T1000 (cell line): ENCODE measurements around the gene CPEB4.

ENCODE experiments used
- DNase-seq: peaks from one replicate; lab custom pipeline; 2025; ENCODE audit warnings: mixed read lengths; lab: John Stamatoyannopoulos, UW

The CPEB4 gene

DNA sequence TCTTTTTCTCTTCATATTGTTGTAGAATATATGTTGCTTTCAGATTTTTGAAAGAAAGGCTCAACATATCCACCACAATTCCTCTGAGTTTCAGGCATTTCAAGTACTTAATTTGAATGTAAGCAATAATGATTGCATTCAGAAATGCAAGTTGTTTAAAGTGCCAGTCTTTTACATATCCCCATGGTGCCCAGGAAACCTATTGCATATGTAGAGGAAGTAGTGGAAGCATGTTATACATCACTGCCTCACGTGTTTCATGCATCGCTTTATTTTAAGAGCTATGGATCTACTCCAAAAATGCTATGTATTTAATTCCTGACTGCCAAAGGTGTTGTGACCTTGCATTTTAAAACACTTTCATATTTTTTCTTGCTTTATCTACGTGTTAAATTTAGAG lies 28.1 kb downstream of the CPEB4 start:
- DNase-seq: no peak

DNA sequence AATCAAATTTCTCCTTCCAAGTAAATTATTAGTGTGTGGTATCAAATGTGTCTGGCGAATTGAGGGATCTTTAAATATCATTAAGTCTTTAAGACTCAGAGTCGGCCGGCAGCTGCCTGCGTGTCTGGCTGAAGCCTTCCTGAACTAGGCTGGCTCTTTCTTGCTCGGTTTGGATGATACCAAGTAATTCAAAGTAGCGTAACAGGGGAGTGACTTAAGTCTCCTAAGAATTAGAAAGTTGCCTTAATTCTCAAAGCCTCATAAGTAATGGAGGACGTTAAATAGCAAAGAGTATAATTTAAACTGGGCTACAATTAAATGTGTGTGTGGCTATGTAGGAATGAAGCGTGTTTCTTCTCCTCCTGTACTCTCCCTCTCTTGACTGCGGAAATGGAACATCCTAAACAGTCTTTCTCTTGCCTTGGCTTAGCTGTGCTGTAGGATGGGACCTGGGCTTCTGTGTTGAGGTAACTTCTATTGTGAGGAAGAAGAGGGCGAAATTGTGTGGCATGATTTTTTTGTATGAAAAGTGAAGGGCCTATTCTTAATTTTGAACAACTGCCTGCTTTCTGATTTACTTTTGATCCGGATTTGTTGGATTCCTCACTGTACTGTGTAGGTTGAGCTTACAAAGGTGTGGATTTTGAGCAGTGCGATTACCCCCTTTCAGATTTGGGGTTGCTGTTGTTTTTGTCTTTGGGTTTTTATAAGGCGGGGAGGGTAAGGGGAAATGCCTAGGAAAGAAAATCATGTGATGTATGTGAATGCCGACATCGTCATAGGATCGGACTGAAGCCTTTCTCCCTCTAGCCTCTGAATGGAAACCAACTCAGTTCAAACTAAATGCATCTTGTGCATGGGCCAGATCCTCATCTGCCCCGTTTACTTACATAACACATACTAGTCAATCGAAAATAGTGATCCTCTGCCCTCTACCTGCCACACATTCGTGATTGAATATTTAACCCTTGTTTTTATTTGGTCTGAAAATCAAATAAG lies 29.9 kb downstream of the CPEB4 start:
- no peak for DNase-seq

DNA sequence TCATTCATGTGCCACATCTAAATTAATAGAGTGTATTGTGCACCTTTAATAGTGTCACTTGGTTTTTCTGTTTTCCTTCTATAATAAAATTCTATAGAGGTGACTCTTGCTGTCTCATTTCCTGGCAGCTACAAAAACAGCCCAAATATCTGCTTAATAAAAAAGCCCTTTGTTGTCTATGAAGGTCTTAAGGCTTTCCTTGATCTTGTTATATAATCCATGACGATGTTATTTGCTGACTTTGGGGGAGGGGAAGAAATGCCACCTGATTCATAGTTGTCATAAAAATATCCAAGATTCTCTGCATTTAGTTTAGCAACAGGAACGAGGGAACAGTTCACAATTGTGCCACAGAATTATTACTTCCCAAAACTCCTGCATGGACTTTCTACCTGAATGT lies 31.3 kb downstream of the CPEB4 start:
- no peak for DNase-seq

DNA sequence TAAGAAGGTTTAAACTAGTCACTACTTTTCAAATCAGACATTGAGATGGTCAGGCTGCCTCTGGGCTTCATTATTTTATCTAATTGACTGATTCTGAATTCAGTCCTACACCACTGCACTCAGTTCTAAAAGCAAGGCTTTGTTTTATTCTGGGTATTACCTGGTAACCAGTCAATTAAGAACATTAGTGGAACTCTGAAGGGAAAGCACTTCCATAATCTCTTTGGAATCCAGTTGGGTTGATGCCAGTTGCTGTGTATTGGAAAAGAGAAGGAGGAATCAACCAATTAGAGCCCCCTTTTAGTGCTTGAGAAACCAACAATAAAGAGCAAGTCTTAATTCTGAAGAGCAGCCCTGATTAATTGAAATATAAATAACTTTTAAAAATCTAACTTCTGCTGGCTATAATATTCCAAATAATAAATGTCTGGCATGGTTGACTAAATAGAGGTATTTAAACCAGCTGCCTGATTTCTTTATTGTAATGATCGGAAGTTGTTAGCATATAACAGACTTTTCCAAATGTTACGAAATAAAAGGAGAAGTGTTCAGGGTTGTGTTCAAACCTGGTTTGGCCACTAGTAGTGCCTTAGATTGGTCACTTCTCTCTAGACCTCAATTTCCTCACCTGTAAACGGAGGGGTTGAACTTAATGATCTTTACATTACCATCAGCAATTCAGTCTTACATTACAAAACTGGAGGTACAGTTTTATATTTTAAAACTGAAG lies 32.0 kb downstream of the CPEB4 start:
- DNase-seq: no peak

DNA sequence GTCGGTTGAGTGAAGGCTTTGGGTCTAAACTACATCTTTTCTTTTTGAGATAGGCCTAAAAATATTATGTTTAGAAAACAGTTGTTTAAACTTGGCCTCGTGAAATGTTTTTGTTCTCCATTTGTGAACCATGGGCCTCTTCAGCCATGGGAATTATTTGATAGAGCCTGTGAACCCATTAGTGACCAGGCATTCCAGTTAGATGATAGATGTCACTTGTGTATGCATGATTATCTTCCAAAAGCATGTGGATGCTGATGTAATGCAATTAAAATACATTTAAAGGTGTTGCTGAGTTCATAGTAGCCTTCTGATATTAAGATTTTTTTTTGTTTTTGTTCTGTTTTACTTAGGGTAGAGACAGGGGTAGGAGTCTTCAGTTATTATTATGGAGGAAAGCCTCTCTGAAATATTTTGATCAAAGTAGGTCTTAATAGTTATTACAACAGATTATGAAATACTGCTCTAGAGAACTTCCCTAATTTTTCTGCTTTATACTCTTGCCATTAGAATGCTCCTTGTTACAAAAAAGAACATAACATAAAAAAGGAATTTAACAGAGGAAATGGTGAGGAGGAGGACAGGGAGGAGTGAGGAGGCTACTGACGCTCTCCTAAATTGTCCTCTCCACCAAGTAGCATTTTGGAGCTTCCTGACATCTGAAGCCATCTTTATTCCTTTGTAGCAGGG lies 32.9 kb downstream of the CPEB4 start:
- DNase-seq: no peak

DNA sequence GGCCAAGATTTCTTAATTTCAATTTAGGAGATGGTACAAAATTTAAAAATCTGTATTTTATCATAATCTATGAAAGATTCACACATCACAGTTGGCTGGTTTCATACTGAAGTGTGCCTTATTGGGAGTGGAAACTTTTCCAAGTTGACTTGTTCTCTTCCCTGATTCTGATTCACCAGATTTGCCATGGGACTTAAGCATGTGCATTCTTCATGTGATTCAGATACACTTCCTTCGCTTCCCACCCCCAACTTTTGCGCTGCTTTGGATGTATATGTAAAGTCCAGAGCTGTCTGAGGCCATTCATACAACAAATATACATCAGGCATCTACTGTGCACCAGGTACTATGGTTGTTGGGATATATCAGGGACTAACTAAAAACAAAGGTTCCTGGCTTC lies 34.4 kb downstream of the CPEB4 start:
- no peak for DNase-seq

DNA sequence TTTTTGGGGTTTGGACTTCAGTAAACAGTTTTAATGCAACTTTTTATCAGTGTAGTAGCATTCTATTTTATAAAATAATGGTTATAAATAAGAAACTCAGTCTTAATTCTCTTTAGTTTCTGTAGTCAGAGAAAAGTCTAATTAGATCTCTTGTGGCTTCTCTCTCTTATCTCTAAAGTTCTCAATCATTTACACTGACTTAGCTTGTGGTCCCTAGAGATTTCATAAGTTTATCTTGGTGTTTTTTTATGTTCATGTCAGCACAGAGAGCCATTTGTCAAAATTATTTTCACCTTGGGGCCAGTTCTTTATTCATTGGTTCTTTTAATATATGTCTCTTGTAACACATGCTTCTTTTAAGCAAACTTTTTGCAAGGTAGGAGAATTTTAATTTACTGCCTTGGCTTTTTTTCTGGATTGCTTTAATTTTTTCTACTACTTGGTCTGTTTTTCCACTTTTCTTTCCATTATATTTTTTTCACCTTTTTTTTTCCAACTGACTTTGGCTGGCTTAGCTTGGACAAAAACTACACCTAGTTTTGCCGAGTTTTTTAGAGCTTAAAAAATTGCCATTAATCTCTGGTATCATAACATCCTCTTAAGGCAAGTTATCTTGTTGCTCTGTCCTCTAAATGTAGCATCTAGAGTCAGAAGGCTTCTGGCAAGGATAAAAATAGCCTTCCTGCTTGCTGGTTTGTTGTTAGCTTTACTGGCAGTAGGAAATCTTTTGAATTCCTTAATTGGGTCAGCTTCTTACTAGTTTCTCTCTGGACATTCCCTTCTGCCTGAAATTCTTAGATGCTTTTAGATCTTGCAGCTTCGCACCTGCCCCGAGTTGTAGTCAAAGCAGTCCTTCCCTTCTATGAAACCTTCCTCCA lies 35.3 kb downstream of the CPEB4 start:
- no peak for DNase-seq

DNA sequence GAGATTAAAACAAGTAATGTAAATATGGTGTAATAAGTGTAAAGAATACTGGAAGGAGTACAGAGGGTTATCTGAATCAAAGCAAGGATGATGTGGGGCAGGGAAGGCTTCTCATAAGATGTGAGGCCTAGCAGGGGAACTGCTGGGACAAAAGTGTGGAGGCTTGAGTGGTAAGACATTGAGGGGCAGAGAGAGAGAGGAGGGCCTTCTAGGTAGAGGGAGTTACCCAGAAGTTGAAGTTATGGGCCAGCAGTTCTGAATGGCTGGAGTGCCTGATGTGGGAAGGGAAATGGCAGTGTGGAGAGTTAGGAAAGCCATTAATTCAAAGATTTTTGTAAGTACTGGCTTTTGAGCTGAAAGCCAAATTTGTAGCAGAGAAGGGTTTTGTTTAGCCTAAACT lies 36.8 kb downstream of the CPEB4 start:
- DNase-seq: no peak

DNA sequence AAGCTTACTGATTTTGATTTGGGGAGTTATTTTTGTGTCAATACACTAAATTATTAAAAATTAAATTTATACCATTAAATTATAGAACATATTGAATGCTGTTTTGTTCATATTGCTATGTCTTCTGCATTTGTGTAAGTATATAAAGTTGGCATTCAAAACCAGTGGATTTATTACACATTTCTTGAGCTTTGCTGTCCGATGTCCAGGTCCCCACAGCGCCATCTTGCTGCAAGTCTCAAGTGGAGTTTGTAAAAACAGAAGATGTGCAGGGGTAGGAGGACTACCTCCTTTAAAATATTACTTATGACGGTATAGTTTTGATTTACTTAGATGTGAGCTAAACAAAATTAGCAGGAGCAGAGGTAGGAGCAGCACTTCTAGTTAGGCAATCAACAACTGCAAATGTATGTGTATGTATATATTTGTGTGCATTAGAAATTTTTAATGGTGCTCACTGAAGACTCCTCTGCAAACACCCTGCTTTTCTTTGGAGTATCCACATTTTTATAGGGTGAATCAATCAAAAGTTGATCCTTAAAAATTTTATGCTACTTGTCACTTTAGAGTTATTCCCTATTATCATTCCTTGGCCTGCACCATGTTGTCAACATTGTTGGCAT lies 37.4 kb downstream of the CPEB4 start:
- no peak for DNase-seq

DNA sequence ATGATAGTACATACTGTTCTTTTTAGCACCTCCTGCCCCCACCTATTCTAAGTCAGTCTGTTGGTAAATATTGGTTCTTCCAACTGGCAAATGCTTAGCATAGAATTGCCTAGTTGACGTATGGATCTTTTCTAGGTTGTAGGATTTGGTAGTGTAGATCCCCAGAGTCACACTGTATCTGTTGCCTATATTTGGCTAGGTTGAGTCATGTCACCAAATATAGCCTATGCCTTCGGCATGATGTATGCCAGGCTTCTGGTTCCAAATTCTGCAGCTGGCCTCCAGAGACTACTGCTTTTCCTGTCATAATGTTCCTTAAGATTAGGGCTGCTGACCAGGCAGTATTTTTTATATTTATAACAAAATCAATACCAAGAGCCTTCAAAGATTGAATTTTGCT lies 38.2 kb downstream of the CPEB4 start:
- DNase-seq: no peak

DNA sequence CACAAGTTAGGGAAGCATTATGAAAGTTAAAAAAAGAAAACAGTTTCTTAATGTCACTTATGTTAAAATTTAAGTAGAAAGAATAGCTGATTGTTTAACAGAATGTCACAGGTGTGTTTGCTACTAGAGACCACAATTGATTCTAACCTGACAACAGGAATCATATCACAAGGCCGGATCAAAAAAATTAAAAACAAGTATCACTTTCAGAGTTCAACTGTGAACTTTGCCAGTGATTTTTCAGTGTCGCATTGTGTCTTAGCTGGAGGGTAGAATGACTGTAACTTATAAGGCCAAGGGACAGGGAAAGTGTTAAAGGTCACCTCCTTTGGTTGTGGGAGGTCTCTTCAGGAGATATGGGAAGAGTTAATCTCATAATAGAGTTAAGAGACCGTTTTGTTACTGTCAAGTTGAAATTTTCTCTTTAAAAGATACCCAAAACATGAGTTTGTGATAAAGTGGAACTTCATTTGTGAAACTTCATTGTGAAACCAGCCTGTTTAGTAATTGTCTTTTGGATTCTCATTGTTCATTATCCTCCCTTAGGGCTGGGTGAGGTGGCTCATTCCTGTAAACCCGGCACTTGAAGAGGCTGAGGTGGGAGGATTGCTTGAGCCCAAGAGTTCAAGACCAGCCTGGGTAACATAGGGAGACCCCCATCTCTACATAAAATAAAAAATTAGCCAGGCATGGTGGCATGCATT lies 40.9 kb downstream of the CPEB4 start:
- DNase-seq: no peak

DNA sequence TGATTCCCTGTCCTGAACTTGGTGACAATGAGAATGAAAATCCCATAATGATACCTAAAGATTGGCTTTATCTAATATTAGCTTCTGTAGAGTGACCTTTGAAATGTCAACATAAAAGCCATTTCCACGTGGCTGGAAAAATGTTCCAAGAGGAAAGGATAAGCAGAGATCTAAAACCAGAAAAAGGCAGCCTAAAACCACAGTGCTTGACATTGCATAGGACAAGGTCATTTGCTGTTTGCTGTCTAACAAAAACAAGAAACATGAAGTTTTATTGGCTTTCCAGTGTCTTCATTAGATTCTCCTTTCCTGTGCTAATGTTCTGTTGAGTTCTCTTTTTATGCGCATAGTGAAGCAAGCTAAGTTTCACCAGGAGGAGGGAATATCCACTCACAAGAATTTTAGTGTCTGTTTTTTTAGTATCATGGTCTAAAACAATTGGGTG lies 44.6 kb downstream of the CPEB4 start:
- no peak for DNase-seq

DNA sequence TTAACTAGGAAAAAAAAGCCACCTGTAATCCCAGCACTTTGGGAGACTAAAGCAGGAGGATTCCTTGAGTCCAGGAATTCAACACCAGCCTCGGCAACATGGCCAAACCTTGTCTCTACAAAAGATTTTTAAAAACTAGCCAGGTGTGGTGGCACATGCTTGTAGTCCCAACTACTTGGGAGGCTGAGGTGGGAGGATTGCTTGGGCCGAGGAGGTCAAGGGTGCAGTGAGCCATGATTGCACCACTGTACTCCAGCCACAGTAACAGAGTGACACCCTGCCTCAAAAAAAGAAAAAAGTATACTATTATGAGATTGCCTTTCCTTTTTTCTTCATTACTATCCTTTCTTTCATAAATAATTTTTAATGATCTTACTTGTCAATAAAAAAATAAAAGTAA lies 45.8 kb downstream of the CPEB4 start:
- DNase-seq: no peak

DNA sequence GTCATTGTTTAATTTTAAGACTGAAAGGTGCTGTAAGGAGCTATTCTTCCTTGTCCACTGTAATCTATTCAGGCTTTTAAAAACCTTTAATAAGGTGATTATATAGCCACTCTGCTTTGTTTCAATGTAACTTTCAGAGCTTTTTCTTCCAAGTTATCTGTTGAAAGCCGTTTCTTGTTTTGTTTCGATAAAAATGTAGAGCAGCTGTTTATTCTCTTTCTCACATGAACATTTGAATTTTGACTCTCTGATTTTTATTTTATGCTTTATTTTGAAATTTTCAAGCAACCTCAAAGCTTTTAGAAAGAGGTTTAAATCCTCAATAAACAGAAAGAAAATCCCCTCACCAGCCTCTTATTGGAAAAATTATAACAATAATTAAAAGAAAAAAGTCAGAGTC lies 47.2 kb downstream of the CPEB4 start:
- DNase-seq: no peak

DNA sequence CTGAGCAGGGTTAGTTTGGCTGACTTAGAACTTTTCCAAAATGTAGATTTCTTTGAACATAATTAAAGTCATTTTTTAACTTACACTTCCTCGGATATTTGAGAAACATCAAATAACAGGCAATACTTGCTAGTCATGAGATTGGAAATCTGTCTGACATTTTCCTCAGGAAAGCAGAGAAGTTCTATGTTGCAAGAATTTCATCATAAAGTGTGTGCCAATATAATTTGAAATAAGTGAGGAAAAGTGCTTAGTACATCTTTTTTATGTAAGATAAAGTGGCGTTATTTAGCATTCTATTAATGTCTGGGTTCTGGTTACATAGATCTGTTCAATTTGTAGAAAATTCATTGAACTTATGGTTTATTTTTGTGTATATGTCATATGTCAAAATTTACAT lies 52.1 kb downstream of the CPEB4 start:
- DNase-seq: no peak

DNA sequence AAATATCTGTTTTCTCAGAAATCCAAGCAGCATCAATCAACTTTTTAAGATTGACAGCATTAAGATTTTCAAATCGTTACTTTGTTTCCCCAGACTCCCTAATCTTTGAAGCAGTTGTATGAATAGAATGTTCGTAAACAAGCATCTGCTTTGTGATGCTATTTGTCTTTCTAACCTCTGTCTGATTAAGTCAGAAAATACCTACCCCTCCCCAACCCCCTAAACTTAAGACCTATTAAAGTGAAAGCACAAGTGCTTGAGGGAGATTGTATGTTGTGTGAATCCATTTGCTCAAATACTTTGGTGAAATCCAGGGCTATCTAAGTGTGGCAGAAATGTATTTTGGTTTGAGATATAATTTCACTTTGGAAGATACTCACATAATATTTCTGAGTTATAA lies 53.0 kb downstream of the CPEB4 start:
- DNase-seq: no peak

DNA sequence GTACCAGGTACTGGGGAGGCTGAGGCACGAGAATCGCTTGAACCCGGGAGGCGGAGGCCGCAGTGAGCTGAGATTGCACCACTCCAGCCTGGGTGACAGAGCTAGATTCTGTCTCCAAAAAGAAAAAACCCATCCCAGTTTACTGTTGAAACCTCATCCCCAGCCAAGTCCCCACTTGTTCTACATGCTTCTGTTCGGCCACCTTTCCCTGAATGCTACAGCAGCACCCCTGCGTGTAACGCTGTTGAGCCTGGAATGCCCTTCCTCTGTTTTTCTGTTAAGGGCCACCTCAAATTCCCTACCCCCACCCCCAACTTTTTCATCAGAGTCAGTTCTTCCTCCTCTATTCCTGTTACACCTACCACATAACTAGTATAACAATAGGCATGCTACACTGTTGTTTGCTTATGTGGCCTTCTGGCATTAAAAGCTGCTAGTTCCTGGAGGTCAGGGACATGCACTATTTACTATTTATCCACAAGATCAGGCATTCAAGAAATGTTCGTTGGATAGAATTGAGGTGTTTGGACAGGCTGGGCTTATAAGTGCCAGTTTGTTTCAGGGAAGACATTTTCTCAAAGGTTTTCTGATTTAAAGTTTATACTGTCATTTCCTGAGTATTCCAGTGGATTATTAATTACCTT lies 53.7 kb downstream of the CPEB4 start:
- no peak for DNase-seq

DNA sequence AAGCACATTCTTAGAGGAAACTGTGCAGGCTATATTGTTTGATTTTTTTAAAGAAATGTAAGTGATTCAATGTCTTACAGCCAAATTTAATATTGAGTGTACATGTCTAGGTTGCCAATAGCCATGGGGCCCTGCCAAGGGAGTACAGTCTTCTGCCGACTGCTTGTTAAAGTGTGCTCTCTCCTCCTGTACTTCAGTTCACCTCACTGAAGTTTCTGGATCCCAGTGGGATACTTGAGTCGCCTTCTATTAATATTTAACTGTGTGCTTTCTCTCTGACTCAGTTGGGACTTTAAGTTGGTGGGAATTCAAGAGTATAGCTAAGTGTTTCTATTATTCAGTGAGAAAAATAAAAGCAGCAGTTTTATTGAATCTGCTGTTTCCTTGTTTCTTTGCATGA lies 56.4 kb downstream of the CPEB4 start:
- DNase-seq: no peak

DNA sequence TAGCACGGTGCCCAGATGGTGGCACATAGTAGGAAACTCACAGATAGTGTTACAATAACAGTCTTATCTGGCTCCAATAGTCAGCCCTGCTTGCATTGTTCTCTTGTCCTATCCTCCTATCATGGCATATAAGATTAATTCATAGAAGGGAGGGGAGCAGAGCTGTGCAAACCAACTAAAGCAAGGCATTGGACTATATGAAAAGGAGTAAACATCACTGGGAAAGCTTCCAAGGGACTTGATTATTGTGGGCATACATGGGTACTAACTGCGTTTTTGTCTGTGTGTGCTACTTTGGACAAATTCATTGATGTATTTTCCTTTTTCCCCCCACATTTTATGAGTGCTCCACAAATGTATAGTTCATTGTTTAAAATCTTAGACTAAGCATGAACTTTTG lies 57.0 kb downstream of the CPEB4 start:
- no peak for DNase-seq

DNA sequence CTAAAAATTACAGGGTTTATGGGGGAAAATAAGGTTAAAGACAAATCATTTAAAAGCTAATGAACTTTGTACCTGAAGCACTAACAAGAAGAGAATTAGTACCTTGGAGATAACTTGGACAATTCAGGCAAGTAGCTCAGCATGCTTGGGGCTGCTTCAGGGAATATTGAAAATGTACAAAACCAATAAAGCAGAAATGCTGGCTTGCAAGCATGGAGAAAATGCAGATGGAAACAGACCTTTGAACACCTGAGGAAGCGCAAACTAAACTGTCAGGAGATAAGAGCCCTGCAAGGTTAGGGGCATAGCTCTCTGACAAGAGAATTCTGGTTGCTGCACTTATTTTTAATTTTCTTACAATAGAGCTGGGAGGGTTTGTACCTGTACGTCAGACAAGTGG lies 58.2 kb downstream of the CPEB4 start:
- DNase-seq: no peak
